Natural killer cell (primary cell): ENCODE results near the gene TSBP1. TPM values are rescaled to one million over a fixed set of nuclear protein-coding genes. Genes with fewer than 3 reads are reported as not detected.

ENCODE experiments used
- ATAC-seq, 3 donors: fragments of 150-1000 bp in 2 of 3; fragments of 200-7000 bp in 1 of 3; cut with Tn5 transposase; 1 replicate in 1 of 3; 2 replicates in 2 of 3; pipeline ENCODE4 v1.10.0; 2021; ENCODE audit warnings: mild to moderate bottlenecking in 2 of 3, moderate library complexity in 2 of 3
- DNase-seq, 2 donors: peaks; one replicate each; pipeline versions ENCODE4 v3.0.0 to v3.0.0-alpha.2; 2013 to 2021; ENCODE audit warnings: mixed read lengths in 1 of 2
- H3K27ac ChIP-seq: one replicate; pipeline ENCODE4 v1.5.1; 2013; ENCODE audit warnings: mild to moderate bottlenecking, low read length
- H3K27me3 ChIP-seq: one replicate; pipeline ENCODE4 v1.6.1; 2013; ENCODE audit warnings: low read length; ENCODE audit not compliant: control insufficient read depth, insufficient read depth
- H3K36me3 ChIP-seq: one replicate; pipeline ENCODE4 v1.6.1; 2013; ENCODE audit warnings: low read length; ENCODE audit not compliant: control insufficient read depth, insufficient read depth
- H3K4me1 ChIP-seq: one replicate; pipeline ENCODE4 v1.6.1; 2013; ENCODE audit warnings: low read length; ENCODE audit not compliant: control insufficient read depth, insufficient read depth
- H3K4me3 ChIP-seq: one replicate; pipeline ENCODE4 v1.5.1; 2013; ENCODE audit warnings: low read length
- H3K9me3 ChIP-seq: one replicate; pipeline ENCODE4 v1.6.1; 2013; ENCODE audit warnings: low read length; ENCODE audit not compliant: control insufficient read depth, insufficient read depth
- H3K27ac Mint-ChIP-seq, 2 donors: one replicate each; pipeline ENCODE4 v1.8.0; 2022; ENCODE audit warnings: mild to moderate bottlenecking in 2 of 2, mixed read lengths in 2 of 2, moderate library complexity in 1 of 2
- H3K27me3 Mint-ChIP-seq, 2 donors: one replicate each; pipeline ENCODE4 v1.8.0; 2022; ENCODE audit warnings: low read depth in 2 of 2, mixed read lengths in 2 of 2
- H3K36me3 Mint-ChIP-seq: one replicate; pipeline ENCODE4 v1.8.0; 2022; ENCODE audit warnings: mixed read lengths
- H3K4me1 Mint-ChIP-seq, 2 donors: one replicate each; pipeline ENCODE4 v1.8.0; 2022; ENCODE audit warnings: mixed read lengths in 2 of 2
- H3K4me3 Mint-ChIP-seq: one replicate; pipeline ENCODE4 v1.8.0; 2022; ENCODE audit warnings: mild to moderate bottlenecking, moderate library complexity, mixed read lengths
- H3K9me3 Mint-ChIP-seq, 2 donors: one replicate each; pipeline ENCODE4 v1.8.0; 2022; ENCODE audit warnings: mixed read lengths in 2 of 2
- CTCF ChIP-seq: fragments of 200-600 bp; IDR thresholded peaks from one replicate; pipeline ENCODE4 v1.8.0; 2022; ENCODE audit warnings: antibody characterized with exemption
- WGBS: methylation state at CpG from one replicate; pipeline ENCODE4 v1.1.7; 2013; ENCODE audit warnings: missing lambda C conversion rate; ENCODE audit not compliant: insufficient coverage; 5-methylcytosine and 5-hydroxymethylcytosine counted together
- intact Hi-C: fragments of 100-400 bp; cut with micrococcal nuclease; formaldehyde crosslinking; loops from one replicate; pipeline ENCODE4 v1.14.2; 2022
- total RNA-seq, 4 donors: library from RNA; stranded (reverse); fragments of 120-200 nt in 1 of 4; gene quantifications; one replicate each; pipeline versions ENCODE4 v1.2.3 to v1.2.4, GENCODE V29; 2013 to 2022

Gene TSBP1
- total RNA-seq, 3 donors from 2014 or later (not counting 1 experiment from before 2014, with no cell fraction given), result not detected

- intact Hi-C loops, result no loop called here
- Histone ChIP-seq H3K27ac (no peak overlapping the region), H3K36me3 (no peaks in the 10 kb centered on the region), H3K27me3 (no peaks in the 10 kb centered on the region), H3K4me1 (peaks cover 9% of the 10 kb centered on the region), H3K9me3 (no peaks in the 10 kb centered on the region), H3K4me3 (no peak overlapping the region)
- ATAC-seq (no peak), DNase-seq (no peak)
- 94% methylated on average over 2 of the region's 2 CpGs for WGBS
- Mint-ChIP-seq H3K4me3 (no peak overlapping the region), H3K27me3 (peaks cover 0 to 12% of the 10 kb centered on the region in 2 donors), H3K27ac (no peak overlapping the region), H3K4me1 (peaks cover 8% of the 10 kb centered on the region in 2 donors), H3K9me3 (no peaks in the 10 kb centered on the region), H3K36me3 (no peaks in the 10 kb centered on the region)
- no peak for TF ChIP-seq CTCF
Measured at GRCh38 chr6:32249262-32249661, 122.4 kb downstream of the TSBP1 start.

GRCh38 chr6:32247401-32247800, 124.3 kb downstream of the TSBP1 start:
- intact Hi-C loops, result no loop called here
- Histone ChIP-seq H3K36me3 (no peaks in the 10 kb centered on the region), H3K4me1 (peaks cover 9% of the 10 kb centered on the region), H3K27ac (no peak overlapping the region), H3K9me3 (no peaks in the 10 kb centered on the region), H3K4me3 (no peak overlapping the region), H3K27me3 (no peaks in the 10 kb centered on the region)
- no peak overlapping the region for H3K27ac Mint-ChIP-seq
- H3K9me3 Mint-ChIP-seq, result no peaks in the 10 kb centered on the region
- DNase-seq, result no peak
- ATAC-seq, result no peak
- H3K36me3 Mint-ChIP-seq, result no peaks in the 10 kb centered on the region
- TF ChIP-seq CTCF, result no peak
- H3K4me1 Mint-ChIP-seq, result peaks cover 8% of the 10 kb centered on the region in 2 donors
- H3K27me3 Mint-ChIP-seq, result peaks cover 2 to 10% of the 10 kb centered on the region in 2 donors
- H3K4me3 Mint-ChIP-seq, result no peak overlapping the region
- WGBS, result 56% methylated on average over 2 of the region's 2 CpGs

GRCh38 chr6:32244946-32245398, 126.7 kb downstream of the TSBP1 start:
- ATAC-seq (peak; percentile 72 to 80 (median 79)), DNase-seq (peak; percentile 64 to 86)
- Mint-ChIP-seq H3K27me3 (peaks cover 0 to 2% of the 10 kb centered on the region in 2 donors), H3K36me3 (no peaks in the 10 kb centered on the region), H3K27ac (peak overlapping the region in 1 of 2 donors; percentile 77), H3K4me3 (peak overlapping the region; percentile 71), H3K4me1 (peaks cover 8% of the 10 kb centered on the region in 2 donors), H3K9me3 (no peaks in the 10 kb centered on the region)
- no peaks in the 10 kb centered on the region for H3K9me3 ChIP-seq
- no peak overlapping the region for H3K4me3 ChIP-seq
- no peaks in the 10 kb centered on the region for H3K36me3 ChIP-seq
- intact Hi-C loops, result loop anchor here (2.0 kb wide), 2 partner anchors 126 to 552 kb away; no protein-coding TSS in a partner anchor
- peaks cover 9% of the 10 kb centered on the region for H3K4me1 ChIP-seq
- TF ChIP-seq CTCF, result peak; percentile 81
- H3K27ac ChIP-seq, result no peak overlapping the region
- H3K27me3 ChIP-seq, result no peaks in the 10 kb centered on the region
- 0% methylated on average over 14 of the region's 14 CpGs for WGBS

- Histone ChIP-seq H3K4me1 (peaks cover 9% of the 10 kb centered on the region), H3K27me3 (no peaks in the 10 kb centered on the region), H3K36me3 (no peaks in the 10 kb centered on the region), H3K27ac (no peak overlapping the region), H3K9me3 (no peaks in the 10 kb centered on the region), H3K4me3 (no peak overlapping the region)
- H3K4me1 Mint-ChIP-seq, result peaks cover 8% of the 10 kb centered on the region in 2 donors
- peaks cover 0 to 4% of the 10 kb centered on the region in 2 donors for H3K27me3 Mint-ChIP-seq
- no peak overlapping the region for H3K4me3 Mint-ChIP-seq
- ATAC-seq (no peak), DNase-seq (no peak)
- WGBS, result 97% methylated on average over 4 of the region's 4 CpGs
- intact Hi-C loops, result loop anchor here (2.0 kb wide), 2 partner anchors 125 to 553 kb away; no protein-coding TSS in a partner anchor
- H3K9me3 Mint-ChIP-seq, result no peaks in the 10 kb centered on the region
- H3K27ac Mint-ChIP-seq, result no peak overlapping the region
- no peak for TF ChIP-seq CTCF
- no peaks in the 10 kb centered on the region for H3K36me3 Mint-ChIP-seq
Measured at GRCh38 chr6:32244270-32244669, 127.4 kb downstream of the TSBP1 start.
